ENCODE measurements around the gene PRR18. TPM values are rescaled to one million over a fixed set of nuclear protein-coding genes. Genes with fewer than 3 reads are reported as not detected.
A peak's percentile ranks its signal among the peaks of the same experiment; 100 is the strongest.

The PRR18 gene
- total RNA-seq, 1 donor from 2014 or later, result 0.04 TPM

- ATAC-seq, result no peak
Measured at GRCh38 chr6:166333172-166333995, 25.2 kb upstream of the PRR18 start.

- ATAC-seq, result no peak
Measured at GRCh38 chr6:166331503-166332415, 23.6 kb upstream of the PRR18 start.

GRCh38 chr6:166330612-166331011 is 22.4 kb upstream of the PRR18 start:
- ATAC-seq, result peak; percentile 35

- ATAC-seq, result no peak
Measured at GRCh38 chr6:166325383-166326042, 17.3 kb upstream of the PRR18 start.

GRCh38 chr6:166323395-166323794 is 15.2 kb upstream of the PRR18 start:
- ATAC-seq, result no peak

- peak; percentile 13 for ATAC-seq
Measured at GRCh38 chr6:166318649-166319600, 10.7 kb upstream of the PRR18 start.

GRCh38 chr6:166318227-166318626 is 10.0 kb upstream of the PRR18 start:
- no peak for ATAC-seq

GRCh38 chr6:166317261-166318212 is 9.3 kb upstream of the PRR18 start:
- ATAC-seq, result no peak

- no peak for ATAC-seq
Measured at GRCh38 chr6:166315436-166315835, 7.2 kb upstream of the PRR18 start.

GRCh38 chr6:166314454-166314853 is 6.3 kb upstream of the PRR18 start:
- no peak for ATAC-seq

GRCh38 chr6:166313255-166314070 is 5.3 kb upstream of the PRR18 start:
- ATAC-seq, result no peak

GRCh38 chr6:166312832-166313231 is 4.6 kb upstream of the PRR18 start:
- no peak for ATAC-seq

GRCh38 chr6:166310634-166311033 is 2.4 kb upstream of the PRR18 start:
- no peak for ATAC-seq

GRCh38 chr6:166309977-166310376 is 1.8 kb upstream of the PRR18 start:
- no peak for ATAC-seq

GRCh38 chr6:166308769-166309589 is 787 bp upstream of the PRR18 start:
- ATAC-seq, result no peak

GRCh38 chr6:166307082-166308032 is 835 bp downstream of the PRR18 start:
- peak; percentile 57 for ATAC-seq

GRCh38 chr6:166306378-166307081 is 1.7 kb downstream of the PRR18 start:
- no peak for ATAC-seq

Data from esophagus mucosa (tissue), 1 donor.